Measurements from ENCODE around the gene CHD5.

CHD5 gene

GRCh38 chr1:6151291-6151822, 28.8 kb downstream of the CHD5 start:
- no peak for DNase-seq

- no peak for DNase-seq
These were observed 29.8 kb downstream of the CHD5 start for GRCh38 chr1:6150006-6150938.

GRCh38 chr1:6149597-6149996, 30.5 kb downstream of the CHD5 start:
- no peak for DNase-seq

GRCh38 chr1:6148497-6149241, 31.5 kb downstream of the CHD5 start:
- DNase-seq: no peak

GRCh38 chr1:6145864-6146410, 34.2 kb downstream of the CHD5 start:
- DNase-seq: no peak

GRCh38 chr1:6145396-6145750, 34.7 kb downstream of the CHD5 start:
- DNase-seq: no peak

GRCh38 chr1:6144647-6145395, 35.3 kb downstream of the CHD5 start:
- no peak for DNase-seq

- no peak for DNase-seq
These were observed 35.9 kb downstream of the CHD5 start for GRCh38 chr1:6144175-6144574.

GRCh38 chr1:6143395-6143794, 36.7 kb downstream of the CHD5 start:
- no peak for DNase-seq

- DNase-seq: no peak
These were observed 37.4 kb downstream of the CHD5 start for GRCh38 chr1:6142734-6143133.

- DNase-seq: no peak
These were observed 38.0 kb downstream of the CHD5 start for GRCh38 chr1:6142036-6142621.

GRCh38 chr1:6141592-6141991, 38.5 kb downstream of the CHD5 start:
- DNase-seq: no peak

GRCh38 chr1:6140413-6140812, 39.7 kb downstream of the CHD5 start:
- no peak for DNase-seq

GRCh38 chr1:6137758-6138157, 42.4 kb downstream of the CHD5 start:
- DNase-seq: no peak

GRCh38 chr1:6136516-6137220, 43.5 kb downstream of the CHD5 start:
- DNase-seq: no peak

- DNase-seq: no peak
These were observed 45.2 kb downstream of the CHD5 start for GRCh38 chr1:6134741-6135510.

- no peak for DNase-seq
These were observed 45.9 kb downstream of the CHD5 start for GRCh38 chr1:6134206-6134605.

GRCh38 chr1:6133146-6133895, 46.8 kb downstream of the CHD5 start:
- DNase-seq: no peak

- DNase-seq: no peak
These were observed 48.6 kb downstream of the CHD5 start for GRCh38 chr1:6131561-6131960.

- no peak for DNase-seq
These were observed 49.5 kb downstream of the CHD5 start for GRCh38 chr1:6130596-6130995.
